ENCODE measurements around the gene PPP1R3F. TPM values are rescaled to one million over a fixed set of nuclear protein-coding genes. Genes with fewer than 3 reads are reported as not detected.

The PPP1R3F gene
- polyA plus RNA-seq, 3 donors, result 0.47 to 1.6 (median 1.6) TPM

GRCh38 chrX:49286136-49286535 lies 16.5 kb downstream of the PPP1R3F start:
- no peak overlapping the region for H3K4me2 ChIP-seq (replicated peaks; ENCODE audit: extremely low read depth, low read length, poor library complexity, severe bottlenecking)
- H4K20me1 ChIP-seq (ENCODE audit: insufficient read depth, low read length), result no peaks in the 10 kb centered on the region
- no peaks in the 10 kb centered on the region for H3K9me3 ChIP-seq (replicated peaks in 1 of 2; ENCODE audit: control insufficient read depth in 1 of 2, insufficient read depth in 1 of 2, low read length in 2 of 2)
- no peak overlapping the region for H3K4me3 ChIP-seq (replicated peaks in 1 of 3; ENCODE audit: low read depth in 2 of 3, low read length in 3 of 3)
- H3K79me2 ChIP-seq (ENCODE audit: insufficient read depth, low read length), result no peaks in the 10 kb centered on the region
- H2AFZ ChIP-seq (ENCODE audit: insufficient read depth, low read depth, low read length, poor library complexity, severe bottlenecking), result no peak overlapping the region
- TF ChIP-seq CTCF (IDR thresholded peaks at IDR 0.05), result no peak
- no peaks in the 10 kb centered on the region for H3K27me3 ChIP-seq (ENCODE audit: control insufficient read depth in 2 of 2, insufficient read depth in 2 of 2, low read length in 2 of 2)
- H3K4me3 Mint-ChIP-seq, result no peak overlapping the region
- H3K36me3 Mint-ChIP-seq, result peaks cover 0 to 3% of the 10 kb centered on the region in 2 donors
- intact Hi-C loops (cut with micrococcal nuclease), result loop anchor here in 1 of 2 donors (10.0 kb wide), 1 partner anchor 469 kb away; no protein-coding TSS in a partner anchor
- peaks cover 0 to 9% (median 2%) of the 10 kb centered on the region in 3 donors for H3K27me3 Mint-ChIP-seq (ENCODE audit: low read depth in 3 of 3)
- 97% methylated on average over 5 of the region's 18 CpGs for WGBS (ENCODE audit: insufficient coverage)
- no peak for DNase-seq
- no peaks in the 10 kb centered on the region for H3K36me3 ChIP-seq (replicated peaks in 1 of 2; ENCODE audit: control insufficient read depth in 1 of 2, insufficient read depth in 2 of 2, low read length in 2 of 2)
- no peak overlapping the region for H3K27ac Mint-ChIP-seq
- H3K9me3 Mint-ChIP-seq, result no peaks in the 10 kb centered on the region
- H3K9ac ChIP-seq (ENCODE audit: insufficient read depth, low read length, poor library complexity, severe bottlenecking), result no peak overlapping the region
- H3K27ac ChIP-seq (ENCODE audit: low read depth in 1 of 2, low read length in 2 of 2), result no peak overlapping the region
- H3K4me1 Mint-ChIP-seq, result no peaks in the 10 kb centered on the region
- no peaks in the 10 kb centered on the region for H3K4me1 ChIP-seq (ENCODE audit: control insufficient read depth in 1 of 2, insufficient read depth in 2 of 2, low read length in 2 of 2)

- Histone ChIP-seq H2AFZ (ENCODE audit: insufficient read depth, low read depth, low read length, poor library complexity, severe bottlenecking) (no peak overlapping the region), H3K36me3 (replicated peaks in 1 of 2; ENCODE audit: control insufficient read depth in 1 of 2, insufficient read depth in 2 of 2, low read length in 2 of 2) (no peaks in the 10 kb centered on the region), H3K27me3 (ENCODE audit: control insufficient read depth in 2 of 2, insufficient read depth in 2 of 2, low read length in 2 of 2) (no peaks in the 10 kb centered on the region), H3K79me2 (ENCODE audit: insufficient read depth, low read length) (no peaks in the 10 kb centered on the region), H3K4me2 (replicated peaks; ENCODE audit: extremely low read depth, low read length, poor library complexity, severe bottlenecking) (no peak overlapping the region), H3K9me3 (replicated peaks in 1 of 2; ENCODE audit: control insufficient read depth in 1 of 2, insufficient read depth in 1 of 2, low read length in 2 of 2) (no peaks in the 10 kb centered on the region), H3K4me1 (ENCODE audit: control insufficient read depth in 1 of 2, insufficient read depth in 2 of 2, low read length in 2 of 2) (no peaks in the 10 kb centered on the region), H4K20me1 (ENCODE audit: insufficient read depth, low read length) (no peaks in the 10 kb centered on the region), H3K4me3 (replicated peaks in 1 of 3; ENCODE audit: low read depth in 2 of 3, low read length in 3 of 3) (no peak overlapping the region), H3K27ac (ENCODE audit: low read depth in 1 of 2, low read length in 2 of 2) (no peak overlapping the region), H3K9ac (ENCODE audit: insufficient read depth, low read length, poor library complexity, severe bottlenecking) (no peak overlapping the region)
- H3K27ac Mint-ChIP-seq, result no peak overlapping the region
- no peak overlapping the region for H3K4me3 Mint-ChIP-seq
- no CpG with 5 or more reads among the region's 4 CpGs for WGBS (ENCODE audit: insufficient coverage)
- peaks cover 0 to 9% (median 2%) of the 10 kb centered on the region in 3 donors for H3K27me3 Mint-ChIP-seq (ENCODE audit: low read depth in 3 of 3)
- TF ChIP-seq CTCF (IDR thresholded peaks at IDR 0.05), result no peak
- intact Hi-C loops (cut with micrococcal nuclease), result loop anchor here in 1 of 2 donors (10.0 kb wide), 1 partner anchor 468 kb away; no protein-coding TSS in a partner anchor
- no peaks in the 10 kb centered on the region for H3K4me1 Mint-ChIP-seq
- DNase-seq, result no peak
- H3K9me3 Mint-ChIP-seq, result no peaks in the 10 kb centered on the region
- H3K36me3 Mint-ChIP-seq, result peaks cover 0 to 3% of the 10 kb centered on the region in 2 donors
Measured at GRCh38 chrX:49286581-49286980, 17.0 kb downstream of the PPP1R3F start.

Data from CD14-positive monocyte (primary cell).